Endodermal cell (in vitro differentiated cells): ENCODE data around the gene LPP. TPM values are rescaled to one million over a fixed set of nuclear protein-coding genes. Genes with fewer than 3 reads are reported as not detected.
"Not testable (repeated sequence)": the region's sequence is repeated elsewhere in the genome, so short reads cannot be mapped to it uniquely, and the experiment has no call there.

Experiments used
- DNase-seq: peaks from one replicate; pipeline ENCODE4 v3.0.0-alpha.2; 2017
- H3K27ac ChIP-seq: 2 replicates; pipeline ENCODE4 v1.5.1; 2013; ENCODE audit warnings: mild to moderate bottlenecking, low read depth, low read length, moderate library complexity
- H3K27me3 ChIP-seq: 2 replicates; pipeline ENCODE4 v1.6.1; 2013; ENCODE audit warnings: mild to moderate bottlenecking, low read length, moderate library complexity; ENCODE audit not compliant: insufficient read depth, control insufficient read depth, poor library complexity, severe bottlenecking
- H3K36me3 ChIP-seq: 2 replicates; pipeline ENCODE4 v1.7.0; 2013; ENCODE audit warnings: mild to moderate bottlenecking, low read length, moderate library complexity; ENCODE audit not compliant: control insufficient read depth, insufficient read depth
- H3K4me1 ChIP-seq: one replicate; pipeline ENCODE4 v1.7.0; 2013; ENCODE audit warnings: low read length; ENCODE audit not compliant: control insufficient read depth, insufficient read depth
- H3K4me3 ChIP-seq: 2 replicates; pipeline ENCODE4 v1.5.1; 2013; ENCODE audit warnings: mild to moderate bottlenecking, low read length, moderate library complexity
- H3K9ac ChIP-seq: 2 replicates; pipeline ENCODE4 v1.6.1; 2013; ENCODE audit warnings: mild to moderate bottlenecking, low read length, moderate library complexity; ENCODE audit not compliant: poor library complexity, severe bottlenecking; ENCODE audit errors: extremely low read depth
- H3K9me3 ChIP-seq: 2 replicates; pipeline ENCODE4 v1.6.1; 2013; ENCODE audit warnings: mild to moderate bottlenecking, low read length, moderate library complexity; ENCODE audit not compliant: control insufficient read depth
- H3K27ac Mint-ChIP-seq: 2 replicates; pipeline ENCODE4 v1.8.0; 2020; ENCODE audit warnings: mixed read lengths
- H3K27me3 Mint-ChIP-seq: 2 replicates; pipeline ENCODE4 v1.8.0; 2021; ENCODE audit warnings: mild to moderate bottlenecking, mixed read lengths; ENCODE audit not compliant: insufficient read depth
- H3K36me3 Mint-ChIP-seq: 2 replicates; pipeline ENCODE4 v1.8.0; 2020; ENCODE audit warnings: low read depth, mixed read lengths
- H3K4me1 Mint-ChIP-seq: 2 replicates; pipeline ENCODE4 v1.8.0; 2020; ENCODE audit warnings: mixed read lengths
- H3K4me3 Mint-ChIP-seq: 2 replicates; pipeline ENCODE4 v1.8.0; 2020; ENCODE audit warnings: mild to moderate bottlenecking, moderate library complexity, mixed read lengths
- H3K9me3 Mint-ChIP-seq: 2 replicates; pipeline ENCODE4 v1.8.0; 2020; ENCODE audit warnings: mild to moderate bottlenecking, mixed read lengths
- WGBS, 2 experiments: methylation state at CpG; one replicate each; pipeline versions ENCODE4 v1.1.5 to v1.1.7; 2013; ENCODE audit warnings: missing lambda C conversion rate in 2 of 2, mixed read lengths in 1 of 2; ENCODE audit not compliant: insufficient coverage in 1 of 2, insufficient read length in 1 of 2; 5-methylcytosine and 5-hydroxymethylcytosine counted together
- total RNA-seq, 2 donors: library from RNA; stranded (reverse); fragmentation: NEBNext Ultra II Directional in 1 of 2; extraction: Animal tissue kit (Norgen Biotek cat#: 25700) in 1 of 2; gene quantifications; 2 replicates in 1 of 2; 3 replicates in 1 of 2; pipeline ENCODE4 v1.2.1, GENCODE V29; 2021
- TF ChIP-seq, protein P1 (sequence below): fragments of 200-600 bp; sonication (generic); conservative IDR thresholded peaks from 2 replicates; pipeline ENCODE4 v1.5.0; 2021; ENCODE audit warnings: antibody characterized with exemption, mild to moderate bottlenecking

Gene LPP
- total RNA-seq, 2 donors from 2014 or later: 78.0 to 105 TPM

DNA sequence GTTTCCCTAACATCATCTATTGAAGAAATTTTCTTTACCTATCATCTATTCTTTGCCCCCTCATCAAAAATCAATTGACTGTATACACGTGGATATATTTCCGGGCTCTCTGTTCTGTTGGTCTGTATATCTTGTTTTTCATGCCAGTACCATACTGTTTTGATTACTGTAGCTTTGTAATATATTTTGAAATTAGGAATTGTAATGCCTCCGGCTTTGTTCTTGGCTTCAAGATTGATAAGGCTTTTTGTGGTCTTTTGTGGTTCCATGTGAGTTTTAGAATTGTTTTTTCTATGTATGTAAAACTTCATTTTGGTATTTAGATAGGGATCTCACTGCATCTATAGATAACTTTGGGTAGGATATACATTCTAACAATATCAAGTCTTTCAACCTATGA is 454.4 kb downstream of the LPP start:
- peaks cover 23% of the 10 kb centered on the region for H3K36me3 Mint-ChIP-seq
- DNase-seq: no peak
- H3K27ac Mint-ChIP-seq: no peak overlapping the region
- Histone ChIP-seq H3K36me3 (peaks cover 34% of the 10 kb centered on the region), H3K27ac (no peak overlapping the region), H3K27me3 (no peaks in the 10 kb centered on the region), H3K9ac (no peak overlapping the region), H3K9me3 (peaks cover 7% of the 10 kb centered on the region), H3K4me1 (no peaks in the 10 kb centered on the region), H3K4me3 (no peak overlapping the region)
- H3K9me3 Mint-ChIP-seq: peaks cover 8% of the 10 kb centered on the region
- no peaks in the 10 kb centered on the region for H3K4me1 Mint-ChIP-seq
- H3K27me3 Mint-ChIP-seq: no peaks in the 10 kb centered on the region
- 98% methylated on average over 3 of the region's 3 CpGs; no CpG with 5 or more reads in 1 of the 2 experiments for WGBS, 2 experiments
- H3K4me3 Mint-ChIP-seq: no peak overlapping the region
- TF ChIP-seq, protein P1, sequence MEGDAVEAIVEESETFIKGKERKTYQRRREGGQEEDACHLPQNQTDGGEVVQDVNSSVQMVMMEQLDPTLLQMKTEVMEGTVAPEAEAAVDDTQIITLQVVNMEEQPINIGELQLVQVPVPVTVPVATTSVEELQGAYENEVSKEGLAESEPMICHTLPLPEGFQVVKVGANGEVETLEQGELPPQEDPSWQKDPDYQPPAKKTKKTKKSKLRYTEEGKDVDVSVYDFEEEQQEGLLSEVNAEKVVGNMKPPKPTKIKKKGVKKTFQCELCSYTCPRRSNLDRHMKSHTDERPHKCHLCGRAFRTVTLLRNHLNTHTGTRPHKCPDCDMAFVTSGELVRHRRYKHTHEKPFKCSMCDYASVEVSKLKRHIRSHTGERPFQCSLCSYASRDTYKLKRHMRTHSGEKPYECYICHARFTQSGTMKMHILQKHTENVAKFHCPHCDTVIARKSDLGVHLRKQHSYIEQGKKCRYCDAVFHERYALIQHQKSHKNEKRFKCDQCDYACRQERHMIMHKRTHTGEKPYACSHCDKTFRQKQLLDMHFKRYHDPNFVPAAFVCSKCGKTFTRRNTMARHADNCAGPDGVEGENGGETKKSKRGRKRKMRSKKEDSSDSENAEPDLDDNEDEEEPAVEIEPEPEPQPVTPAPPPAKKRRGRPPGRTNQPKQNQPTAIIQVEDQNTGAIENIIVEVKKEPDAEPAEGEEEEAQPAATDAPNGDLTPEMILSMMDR: no peak

DNA sequence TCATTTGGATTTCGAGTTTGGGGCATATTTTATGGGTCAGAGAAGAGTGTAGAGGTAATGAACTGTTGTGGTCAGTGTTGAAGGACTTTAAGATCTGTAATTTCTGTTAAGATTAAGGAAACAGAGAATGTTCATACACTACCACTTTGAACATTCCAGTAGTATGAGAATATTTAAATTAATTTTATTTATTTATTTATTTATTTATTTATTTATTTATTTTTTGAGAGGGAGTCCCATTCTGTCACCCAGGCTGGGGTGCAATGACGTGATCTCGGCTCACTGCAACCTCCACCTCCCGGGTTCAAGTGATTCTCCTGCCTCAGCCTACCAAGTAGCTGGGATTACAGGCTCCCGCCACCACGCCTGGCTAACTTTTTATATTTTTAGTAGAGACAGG is 459.8 kb downstream of the LPP start:
- H3K36me3 Mint-ChIP-seq: peaks cover 23% of the 10 kb centered on the region
- not testable (repeated sequence) for H3K9me3 ChIP-seq, H3K4me1 ChIP-seq, H3K27ac Mint-ChIP-seq, H3K27me3 ChIP-seq, H3K4me1 Mint-ChIP-seq, H3K27me3 Mint-ChIP-seq, H3K27ac ChIP-seq, H3K4me3 Mint-ChIP-seq, H3K9ac ChIP-seq, DNase-seq, H3K4me3 ChIP-seq, H3K9me3 Mint-ChIP-seq
- WGBS, 2 experiments: 89 to 100% methylated on average over 2 to 6 of the region's 6 CpGs
- H3K36me3 ChIP-seq: peaks cover 26% of the 10 kb centered on the region

GRCh38 chr3:188617270-188617669 is 463.3 kb downstream of the LPP start:
- Histone ChIP-seq H3K9me3 (no peaks in the 10 kb centered on the region), H3K36me3 (peaks cover under 1% of the 10 kb centered on the region), H3K4me3 (no peak overlapping the region), H3K27me3 (no peaks in the 10 kb centered on the region), H3K9ac (no peak overlapping the region), H3K27ac (no peak overlapping the region), H3K4me1 (no peaks in the 10 kb centered on the region)
- Mint-ChIP-seq H3K4me3 (no peak overlapping the region), H3K27ac (no peak overlapping the region), H3K27me3 (no peaks in the 10 kb centered on the region), H3K9me3 (no peaks in the 10 kb centered on the region), H3K4me1 (no peaks in the 10 kb centered on the region), H3K36me3 (peaks cover 6% of the 10 kb centered on the region)
- DNase-seq: no peak
- TF ChIP-seq, protein P1: no peak
- WGBS, 2 experiments: 92 to 100% methylated on average over 2 of the region's 2 CpGs

- Mint-ChIP-seq H3K27me3 (no peaks in the 10 kb centered on the region), H3K36me3 (peaks cover 6% of the 10 kb centered on the region), H3K4me3 (no peak overlapping the region), H3K4me1 (no peaks in the 10 kb centered on the region), H3K9me3 (no peaks in the 10 kb centered on the region), H3K27ac (no peak overlapping the region)
- no peak overlapping the region for H3K9ac ChIP-seq
- no peaks in the 10 kb centered on the region for H3K36me3 ChIP-seq
- H3K9me3 ChIP-seq: no peaks in the 10 kb centered on the region
- H3K27ac ChIP-seq: peak overlapping the region; percentile 16
- no peak for DNase-seq
- TF ChIP-seq, protein P1: no peak
- H3K4me3 ChIP-seq: no peak overlapping the region
- no peaks in the 10 kb centered on the region for H3K27me3 ChIP-seq
- WGBS, 2 experiments: 98 to 100% methylated on average over 1 to 5 of the region's 5 CpGs
- H3K4me1 ChIP-seq: no peaks in the 10 kb centered on the region
Measured at GRCh38 chr3:188617988-188618701, 464.2 kb downstream of the LPP start.
